Gastrocnemius medialis (tissue), 4 donors: Measurements from ENCODE around the gene CLN6.

Source experiments
- POLR2A ChIP-seq, 2 donors: fragments of 450-650 bp; IDR thresholded peaks; one replicate each; pipeline ENCODE4 v1.6.1; 2017; ENCODE audit warnings: antibody characterized with exemption in 2 of 2, mild to moderate bottlenecking in 2 of 2, moderate library complexity in 2 of 2
- TF ChIP-seq, protein P1 (sequence below), 5 experiments: fragments of 450-650 bp in 3 of 5; fragments of 200-600 bp in 2 of 5; sonication (generic) in 2 of 5; IDR thresholded peaks in 4 of 5; conservative IDR thresholded peaks in 1 of 5; 1 replicate in 4 of 5; 2 replicates in 1 of 5; pipeline ENCODE4 v1.5.1; 2016 to 2019; ENCODE audit warnings: antibody characterized with exemption in 5 of 5, mild to moderate bottlenecking in 3 of 5, moderate library complexity in 3 of 5

DNA sequence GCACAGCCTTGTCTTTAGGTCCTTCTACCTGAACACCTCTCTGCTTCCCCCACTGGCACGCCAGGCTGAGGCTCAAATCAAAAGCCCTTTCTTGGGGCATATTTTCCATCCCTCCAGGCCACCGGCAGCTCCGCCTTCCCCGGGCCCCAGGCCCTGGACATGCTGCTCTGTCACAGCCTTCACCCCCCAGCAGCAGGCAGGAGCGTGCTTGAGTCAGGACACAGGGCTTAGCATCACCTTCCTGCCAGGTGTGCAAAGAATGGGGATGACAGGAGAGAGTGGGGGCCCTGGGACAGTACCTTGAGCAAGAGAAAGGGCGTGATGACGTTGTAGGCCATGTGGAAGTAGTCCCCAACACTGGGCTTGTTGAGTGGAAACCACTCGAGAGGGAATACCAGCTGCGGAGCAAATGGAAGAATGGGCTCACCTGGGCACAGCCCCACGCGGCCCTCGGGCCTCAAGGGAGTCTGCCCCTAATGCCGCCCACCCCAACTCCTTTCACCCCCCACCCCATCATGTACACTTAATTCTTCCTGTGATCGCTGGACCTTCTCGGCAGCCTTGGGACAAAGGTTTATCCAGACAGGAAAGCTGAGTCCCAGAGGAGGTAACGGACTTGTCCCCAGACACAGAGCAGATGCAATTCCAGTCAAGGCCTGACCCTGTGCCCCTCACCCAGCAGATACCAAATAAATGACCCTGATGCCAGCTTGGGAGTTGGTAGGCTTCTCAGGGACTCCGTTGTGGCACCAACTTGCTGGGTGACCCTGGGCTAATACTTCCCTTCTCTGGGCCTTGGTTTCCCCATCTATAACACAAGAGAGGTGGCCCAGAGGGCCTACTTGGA is 15.3 kb downstream of the CLN6 start:
- TF ChIP-seq POLR2A (IDR thresholded peaks at IDR 0.05), result no peak
- TF ChIP-seq, protein P1, sequence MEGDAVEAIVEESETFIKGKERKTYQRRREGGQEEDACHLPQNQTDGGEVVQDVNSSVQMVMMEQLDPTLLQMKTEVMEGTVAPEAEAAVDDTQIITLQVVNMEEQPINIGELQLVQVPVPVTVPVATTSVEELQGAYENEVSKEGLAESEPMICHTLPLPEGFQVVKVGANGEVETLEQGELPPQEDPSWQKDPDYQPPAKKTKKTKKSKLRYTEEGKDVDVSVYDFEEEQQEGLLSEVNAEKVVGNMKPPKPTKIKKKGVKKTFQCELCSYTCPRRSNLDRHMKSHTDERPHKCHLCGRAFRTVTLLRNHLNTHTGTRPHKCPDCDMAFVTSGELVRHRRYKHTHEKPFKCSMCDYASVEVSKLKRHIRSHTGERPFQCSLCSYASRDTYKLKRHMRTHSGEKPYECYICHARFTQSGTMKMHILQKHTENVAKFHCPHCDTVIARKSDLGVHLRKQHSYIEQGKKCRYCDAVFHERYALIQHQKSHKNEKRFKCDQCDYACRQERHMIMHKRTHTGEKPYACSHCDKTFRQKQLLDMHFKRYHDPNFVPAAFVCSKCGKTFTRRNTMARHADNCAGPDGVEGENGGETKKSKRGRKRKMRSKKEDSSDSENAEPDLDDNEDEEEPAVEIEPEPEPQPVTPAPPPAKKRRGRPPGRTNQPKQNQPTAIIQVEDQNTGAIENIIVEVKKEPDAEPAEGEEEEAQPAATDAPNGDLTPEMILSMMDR (IDR thresholded peaks at IDR 0.05 in 4 of 5, conservative IDR thresholded peaks at IDR 0.05 in 1 of 5), result no peak
